HEK293 (cell line): ENCODE measurements around the gene STX16.

Experiments used
- CTCF ChIP-seq: fragments of 450-650 bp; formaldehyde crosslinking; IDR thresholded peaks from 2 replicates; pipeline ENCODE4 v1.5.1; 2016; ENCODE audit warnings: missing biosample characterization, missing genetic modification characterization
- SETDB1 ChIP-seq: IDR thresholded peaks from one replicate; pipeline ENCODE4 v1.6.1; 2017; ENCODE audit warnings: mild to moderate bottlenecking, low read length, moderate library complexity, mixed read lengths; ENCODE audit not compliant: insufficient read length
- SP2 ChIP-seq: fragments of 450-650 bp; formaldehyde crosslinking; IDR thresholded peaks from 2 replicates; pipeline ENCODE4 v1.5.1; 2016; ENCODE audit warnings: missing biosample characterization, missing genetic modification characterization
- YY1 ChIP-seq: fragments of 450-650 bp; formaldehyde crosslinking; IDR thresholded peaks from 2 replicates; pipeline ENCODE4 v1.5.1; 2018; ENCODE audit warnings: missing biosample characterization, missing genetic modification characterization
- ZBTB8A ChIP-seq: fragments of 450-650 bp; formaldehyde crosslinking; IDR thresholded peaks from 2 replicates; pipeline ENCODE4 v1.5.1; 2016; ENCODE audit warnings: missing biosample characterization, missing genetic modification characterization
- ZFP37 ChIP-seq: fragments of 450-650 bp; formaldehyde crosslinking; IDR thresholded peaks from 2 replicates; pipeline ENCODE4 v1.5.1; 2016; ENCODE audit warnings: missing biosample characterization, missing genetic modification characterization
- ZNF174 ChIP-seq: fragments of 450-650 bp; formaldehyde crosslinking; IDR thresholded peaks from 2 replicates; pipeline ENCODE4 v1.5.0; 2017; ENCODE audit warnings: missing biosample characterization, mild to moderate bottlenecking, missing genetic modification characterization
- ZNF175 ChIP-seq: fragments of 450-650 bp; formaldehyde crosslinking; IDR thresholded peaks from 2 replicates; pipeline ENCODE4 v1.5.1; 2016; ENCODE audit warnings: missing biosample characterization, missing genetic modification characterization
- ZNF202 ChIP-seq: fragments of 450-650 bp; formaldehyde crosslinking; IDR thresholded peaks from 2 replicates; pipeline ENCODE4 v1.5.1; 2016; ENCODE audit warnings: missing biosample characterization, missing genetic modification characterization, borderline replicate concordance
- ZNF23 ChIP-seq: fragments of 450-650 bp; formaldehyde crosslinking; IDR thresholded peaks from 2 replicates; pipeline ENCODE4 v1.5.1; 2016; ENCODE audit warnings: missing biosample characterization, missing genetic modification characterization, borderline replicate concordance
- ZNF518A ChIP-seq: fragments of 450-650 bp; formaldehyde crosslinking; conservative IDR thresholded peaks from 2 replicates; pipeline ENCODE4 v1.5.1; 2016; ENCODE audit warnings: low read depth, missing biosample characterization, missing genetic modification characterization
- ZNF521 ChIP-seq: fragments of 450-650 bp; formaldehyde crosslinking; IDR thresholded peaks from 2 replicates; pipeline ENCODE4 v1.5.1; 2017; ENCODE audit warnings: missing biosample characterization, mild to moderate bottlenecking, missing genetic modification characterization
- ZNF843 ChIP-seq: fragments of 450-650 bp; formaldehyde crosslinking; IDR thresholded peaks from 2 replicates; pipeline ENCODE4 v1.5.1; 2016; ENCODE audit warnings: missing biosample characterization, missing genetic modification characterization

GRCh38 chr20:58709703-58710039 is 58.6 kb downstream of the STX16 start:
- TF ChIP-seq SETDB1 = no peak
- TF ChIP-seq ZNF843 (tag by site-specific recombination) = no peak
- TF ChIP-seq CTCF (tag by site-specific recombination) = no peak
- no peak for TF ChIP-seq ZFP37 (tag by site-specific recombination)
- TF ChIP-seq ZBTB8A = no peak
- no peak for TF ChIP-seq ZNF174 (tag by site-specific recombination)
- TF ChIP-seq ZNF175 (tag by site-specific recombination) = no peak
- no peak for TF ChIP-seq YY1 (tag by site-specific recombination)
- no peak for TF ChIP-seq ZNF202 (tag by site-specific recombination)
- no peak for TF ChIP-seq ZNF521 (tag by site-specific recombination)
- no peak for TF ChIP-seq ZNF23 (tag by site-specific recombination)
- TF ChIP-seq SP2 (tag by site-specific recombination) = no peak
- no peak for TF ChIP-seq ZNF518A (tag by site-specific recombination)
